ENCODE data around the gene TMEM256.

Gene TMEM256

GRCh38 chr17:7356072-7356549, 47.8 kb downstream of the TMEM256 start:
- H3K4me3 ChIP-seq (ENCODE audit: low read length), result no peak overlapping the region
- DNase-seq (ENCODE audit: low read depth), result no peak
- peak; percentile 88 for TF ChIP-seq CTCF (conservative IDR thresholded peaks at IDR 0.05; ENCODE audit: low read depth, low read length)

GRCh38 chr17:7355573-7355972, 48.3 kb downstream of the TMEM256 start:
- no peak for TF ChIP-seq CTCF (conservative IDR thresholded peaks at IDR 0.05; ENCODE audit: low read depth, low read length)
- H3K4me3 ChIP-seq (ENCODE audit: low read length), result no peak overlapping the region
- DNase-seq (ENCODE audit: low read depth), result no peak

- no peak within 1 kb of the TSS for H3K4me3 ChIP-seq (ENCODE audit: low read length)
- TF ChIP-seq CTCF (conservative IDR thresholded peaks at IDR 0.05; ENCODE audit: low read depth, low read length), result no peak
- no peak for DNase-seq (ENCODE audit: low read depth)
These were observed 48.8 kb downstream of the TMEM256 start, which contains the start of gene TMEM95 for GRCh38 chr17:7355053-7355452. TMEM95 (plus strand) TSS chr17:7355156; CDS start chr17:7355205, 49 bp downstream.

- H3K4me3 ChIP-seq (ENCODE audit: low read length), result no peak overlapping the region
- no peak for TF ChIP-seq CTCF (conservative IDR thresholded peaks at IDR 0.05; ENCODE audit: low read depth, low read length)
- no peak for DNase-seq (ENCODE audit: low read depth)
These were observed 49.5 kb downstream of the TMEM256 start for GRCh38 chr17:7354262-7354843.

Measured in retinal pigment epithelial cell (primary cell).